DMS79 (cell line): ENCODE measurements around the gene SMARCA1.

ENCODE experiments used
- DNase-seq: peaks from one replicate; lab custom pipeline; 2025; lab: John Stamatoyannopoulos, UW

The SMARCA1 gene

GRCh38 chrX:129452523-129452922 lies 70.8 kb downstream of the SMARCA1 start:
- DNase-seq, result no peak

GRCh38 chrX:129450123-129450522 lies 73.2 kb downstream of the SMARCA1 start:
- no peak for DNase-seq

GRCh38 chrX:129449148-129449547 lies 74.1 kb downstream of the SMARCA1 start:
- DNase-seq, result no peak

- DNase-seq, result no peak
Observed at GRCh38 chrX:129445436-129445835, 77.9 kb downstream of the SMARCA1 start.

GRCh38 chrX:129433945-129434344 lies 89.3 kb downstream of the SMARCA1 start:
- DNase-seq, result no peak

- DNase-seq, result no peak
Observed at GRCh38 chrX:129433461-129433860, 89.8 kb downstream of the SMARCA1 start.

- no peak for DNase-seq
Observed at GRCh38 chrX:129427267-129427666, 96.0 kb downstream of the SMARCA1 start.

GRCh38 chrX:129423191-129423590 lies 100.1 kb downstream of the SMARCA1 start:
- DNase-seq, result no peak

GRCh38 chrX:129404670-129405008 lies 118.7 kb downstream of the SMARCA1 start:
- no peak for DNase-seq

GRCh38 chrX:129403974-129404669 lies 119.2 kb downstream of the SMARCA1 start:
- DNase-seq, result no peak
